Measurements from ENCODE around the gene CCNH. TPM values are rescaled to one million over a fixed set of nuclear protein-coding genes. Genes with fewer than 3 reads are reported as not detected.

The CCNH gene
- total RNA-seq, 1 experiment from 2014 or later, result 38.3 TPM

GRCh38 chr5:87404359-87404758 is 8.4 kb downstream of the CCNH start:
- H3K36me3 Mint-ChIP-seq (ENCODE audit: insufficient read depth in 1 of 3, low read depth in 3 of 3), result peaks cover 58 to 92% (median 82%) of the 10 kb centered on the region in 3 experiments
- no peak overlapping the region for H3K18ac ChIP-seq (ENCODE audit: insufficient read length, low read depth, low read length)
- H3K4me2 ChIP-seq (ENCODE audit: insufficient read depth, insufficient read length, low read length), result no peak overlapping the region
- H4K20me1 ChIP-seq (ENCODE audit: control insufficient read depth, insufficient read depth, insufficient read length), result no peaks in the 10 kb centered on the region
- DNase-seq, result no peak
- no peak overlapping the region for H3K4ac ChIP-seq (ENCODE audit: low read depth, low read length)
- H2BK5ac ChIP-seq (ENCODE audit: insufficient read length, low read length), result no peak overlapping the region
- H4K5ac ChIP-seq (ENCODE audit: insufficient read length, low read depth, low read length), result no peak overlapping the region
- no peaks in the 10 kb centered on the region for H3K79me1 ChIP-seq (ENCODE audit: insufficient read depth, low read depth, low read length, poor library complexity, severe bottlenecking)
- H3K9ac ChIP-seq (ENCODE audit: extremely low read depth, insufficient read length, low read length), result no peak overlapping the region
- H2BK120ac ChIP-seq (ENCODE audit: low read depth, low read length, poor library complexity, severe bottlenecking), result no peak overlapping the region
- TF ChIP-seq CTCF (conservative IDR thresholded peaks at IDR 0.05), result no peak
- no peak overlapping the region for H4K8ac ChIP-seq (replicated peaks; ENCODE audit: insufficient read length, low read depth, low read length)
- H4K91ac ChIP-seq (ENCODE audit: insufficient read length, low read depth, low read length), result no peak overlapping the region
- H3K23me2 ChIP-seq (ENCODE audit: insufficient read length, low read depth, low read length, poor library complexity, severe bottlenecking), result no peaks in the 10 kb centered on the region
- no peaks in the 10 kb centered on the region for H3K27me3 Mint-ChIP-seq (ENCODE audit: low read depth)
- H3K14ac ChIP-seq (ENCODE audit: insufficient read depth, low read length), result no peak overlapping the region
- H3K9me3 ChIP-seq (ENCODE audit: control insufficient read depth, low read depth, low read length), result no peaks in the 10 kb centered on the region
- no peak overlapping the region for H3K27ac Mint-ChIP-seq
- H3K23ac ChIP-seq (ENCODE audit: insufficient read length, low read depth, low read length), result no peak overlapping the region
- no peak overlapping the region for H3K56ac ChIP-seq (ENCODE audit: insufficient read length, low read depth, low read length)
- no peak overlapping the region for H3K27ac ChIP-seq (ENCODE audit: insufficient read length, low read depth, low read length)
- no CpG with 5 or more reads among the region's 2 CpGs for WGBS (ENCODE audit: extremely low coverage, insufficient read length, low lambda C conversion rate)
- no peaks in the 10 kb centered on the region for H3K4me1 ChIP-seq (ENCODE audit: insufficient read depth, low read length)
- peaks cover 4 to 5% of the 10 kb centered on the region in 2 experiments; a peak in 3 of 5 replicates for H3K9me3 Mint-ChIP-seq
- no peak overlapping the region for H2BK12ac ChIP-seq (ENCODE audit: insufficient read length, low read depth, low read length)
- no peak overlapping the region for H2AK5ac ChIP-seq (ENCODE audit: insufficient read length, low read length)
- no peak overlapping the region for H3T11ph ChIP-seq (ENCODE audit: low read length)
- H3K27me3 ChIP-seq (ENCODE audit: insufficient read depth, low read length), result no peaks in the 10 kb centered on the region
- H2BK20ac ChIP-seq (ENCODE audit: low read depth, low read length, poor library complexity, severe bottlenecking), result no peak overlapping the region
- H2AFZ ChIP-seq (ENCODE audit: low read length), result no peak overlapping the region
- H3K4me1 Mint-ChIP-seq, result no peaks in the 10 kb centered on the region
- no peaks in the 10 kb centered on the region for H3K79me2 ChIP-seq (ENCODE audit: insufficient read depth, low read length)
- no peak overlapping the region for H2BK15ac ChIP-seq (ENCODE audit: low read depth, low read length)
- no peak overlapping the region for H3K4me3 Mint-ChIP-seq

Data from H9 (cell line).